Cardiac fibroblast (primary cell): Measurements from ENCODE around the gene NATD1.
A peak's percentile ranks its signal among the peaks of the same experiment; 100 is the strongest.

ENCODE experiments used
- DNase-seq, 2 donors: peaks; one replicate each; pipeline versions ENCODE4 v3.0.0 to v3.0.0-alpha.2; 2010; ENCODE audit warnings: low read depth in 2 of 2
- H3K4me3 ChIP-seq, 2 donors: replicated peaks in 1 of 2; 1 replicate in 1 of 2; 2 replicates in 1 of 2; pipeline ENCODE4 v1.5.1; 2011; ENCODE audit warnings: low read depth in 2 of 2, low read length in 2 of 2, mild to moderate bottlenecking in 2 of 2, moderate library complexity in 1 of 2
- CTCF ChIP-seq: IDR thresholded peaks from one replicate; pipeline ENCODE4 v1.5.1; 2011; ENCODE audit warnings: low read depth, mild to moderate bottlenecking, low read length, inconsistent platforms

NATD1 gene

DNA sequence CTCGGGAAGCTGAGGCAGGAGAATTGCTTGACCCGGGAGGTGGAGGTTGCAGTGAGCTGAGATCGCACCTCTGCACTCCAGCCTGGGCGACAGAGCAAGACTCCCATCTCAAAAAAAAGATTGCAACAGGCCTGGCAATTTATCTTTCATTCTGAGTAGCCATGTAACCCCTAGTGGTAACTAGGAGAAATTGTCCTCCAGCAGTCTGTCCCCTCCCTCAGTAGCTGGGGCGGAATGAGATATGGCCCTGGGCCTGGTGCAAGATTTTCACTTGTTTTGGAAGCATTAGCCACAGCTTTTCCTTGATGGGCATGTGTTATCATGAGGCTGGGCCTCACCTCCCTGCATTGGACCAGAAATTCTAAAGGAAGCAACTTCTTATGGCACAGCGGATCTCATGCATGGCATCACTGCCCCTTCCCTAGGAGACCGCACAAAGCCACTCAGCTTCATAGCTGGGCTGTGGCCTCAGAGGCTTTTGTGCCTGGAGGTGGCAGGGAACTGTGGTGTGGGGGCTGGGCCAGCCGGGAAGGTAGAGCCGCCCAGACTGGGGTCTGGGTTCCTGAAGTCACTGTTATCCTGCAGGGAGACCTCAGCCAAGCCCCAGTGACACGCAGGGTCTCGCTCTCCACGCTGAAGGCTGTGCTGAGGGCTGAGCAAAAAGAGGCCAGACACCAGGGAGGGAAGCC lies 13.4 kb downstream of the NATD1 start:
- no peak overlapping the region for H3K4me3 ChIP-seq
- peak; percentile 39 to 58 for DNase-seq
- TF ChIP-seq CTCF, result peak; percentile 51

GRCh38 chr17:21235921-21236320 lies 17.3 kb downstream of the NATD1 start:
- no peak for DNase-seq
- no peak overlapping the region for H3K4me3 ChIP-seq
- TF ChIP-seq CTCF, result no peak

DNA sequence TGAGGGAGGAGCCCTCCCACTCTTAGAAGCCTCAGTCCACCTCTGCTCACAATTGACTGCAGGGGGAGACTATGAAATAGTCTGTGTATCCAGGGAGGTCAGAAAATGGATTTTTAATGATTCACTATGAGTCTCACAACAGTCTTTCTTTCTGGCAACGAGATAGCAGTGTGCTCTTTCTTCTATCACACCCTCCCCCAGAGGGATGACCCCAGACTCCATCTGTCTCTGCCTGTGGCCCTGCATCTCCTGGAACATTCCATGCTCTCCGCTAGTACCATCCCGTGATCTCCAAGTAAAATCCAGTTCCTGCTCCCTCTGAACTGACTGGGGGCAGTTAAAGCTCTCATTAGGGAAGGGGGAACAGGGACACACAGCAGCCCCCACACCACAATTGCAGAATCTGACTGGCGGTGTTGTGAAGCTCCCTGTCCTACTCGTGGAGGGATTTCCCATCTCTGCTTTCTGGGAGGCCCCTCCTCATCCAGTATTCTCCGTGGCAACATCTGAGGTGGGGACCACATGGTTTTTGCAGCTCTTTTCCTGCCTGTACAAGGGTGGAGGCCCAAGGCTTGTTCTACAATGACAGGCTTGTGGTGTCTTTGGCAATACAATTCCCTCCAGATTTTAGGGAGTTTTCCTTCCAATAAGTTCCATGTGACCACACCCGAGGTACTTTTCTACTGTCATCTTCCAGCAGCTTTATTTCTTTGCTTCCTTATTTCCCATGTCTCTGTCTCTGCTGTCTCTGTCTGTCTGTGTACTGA lies 19.4 kb downstream of the NATD1 start:
- H3K4me3 ChIP-seq, result no peak overlapping the region
- DNase-seq, result no peak
- TF ChIP-seq CTCF, result no peak

GRCh38 chr17:21232033-21232749 lies 21.0 kb downstream of the NATD1 start:
- TF ChIP-seq CTCF, result no peak
- no peak overlapping the region for H3K4me3 ChIP-seq
- no peak for DNase-seq

GRCh38 chr17:21231533-21231932 lies 21.7 kb downstream of the NATD1 start:
- TF ChIP-seq CTCF, result no peak

GRCh38 chr17:21228845-21229244 lies 24.4 kb downstream of the NATD1 start:
- no peak for TF ChIP-seq CTCF
- no peak overlapping the region for H3K4me3 ChIP-seq

More at GRCh38 chr17:21231533-21231932, 21.7 kb downstream of the NATD1 start:
- DNase-seq, result no peak
- H3K4me3 ChIP-seq, result no peak overlapping the region

More at GRCh38 chr17:21228845-21229244, 24.4 kb downstream of the NATD1 start:
- no peak for DNase-seq
